HG02885 (cell line): Measurements from ENCODE around the gene LST1.
"Not testable (repeated sequence)": the region's sequence is repeated elsewhere in the genome, so short reads cannot be mapped to it uniquely, and the experiment has no call there.

Experiments
- ATAC-seq: cut with Tn5 transposase; IDR thresholded peaks from one replicate; pipeline ENCODE4 v1.9.1; 2021; ENCODE audit warnings: mild to moderate bottlenecking; ENCODE audit not compliant: unreplicated experiment, poor library complexity

Gene LST1

DNA sequence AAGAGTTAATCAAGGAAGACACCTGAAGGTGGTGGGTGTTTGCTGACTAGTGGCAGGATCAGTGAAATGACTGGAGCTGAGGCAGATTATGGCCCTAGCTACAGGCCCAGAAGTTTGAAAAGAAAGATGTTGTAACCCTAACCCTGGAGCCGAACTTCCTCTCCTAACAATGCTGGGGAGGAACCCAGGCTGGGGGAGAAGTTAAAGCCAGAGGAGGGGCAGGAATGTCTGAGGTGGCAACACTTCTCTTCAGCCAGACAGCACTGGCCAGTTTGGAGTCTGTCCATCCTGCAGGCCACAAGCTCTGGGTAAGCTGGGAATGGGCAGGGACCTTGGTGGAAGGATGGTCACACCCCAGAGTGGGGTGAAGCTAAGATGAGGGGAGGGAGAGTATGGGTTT is at the start of gene LST1:
TSS of gene LST1 (plus strand) at position 270 of the 400 bp plus-strand sequence. CDS start 1,023 bp downstream, outside the sequence.
- ATAC-seq, result no peak

DNA sequence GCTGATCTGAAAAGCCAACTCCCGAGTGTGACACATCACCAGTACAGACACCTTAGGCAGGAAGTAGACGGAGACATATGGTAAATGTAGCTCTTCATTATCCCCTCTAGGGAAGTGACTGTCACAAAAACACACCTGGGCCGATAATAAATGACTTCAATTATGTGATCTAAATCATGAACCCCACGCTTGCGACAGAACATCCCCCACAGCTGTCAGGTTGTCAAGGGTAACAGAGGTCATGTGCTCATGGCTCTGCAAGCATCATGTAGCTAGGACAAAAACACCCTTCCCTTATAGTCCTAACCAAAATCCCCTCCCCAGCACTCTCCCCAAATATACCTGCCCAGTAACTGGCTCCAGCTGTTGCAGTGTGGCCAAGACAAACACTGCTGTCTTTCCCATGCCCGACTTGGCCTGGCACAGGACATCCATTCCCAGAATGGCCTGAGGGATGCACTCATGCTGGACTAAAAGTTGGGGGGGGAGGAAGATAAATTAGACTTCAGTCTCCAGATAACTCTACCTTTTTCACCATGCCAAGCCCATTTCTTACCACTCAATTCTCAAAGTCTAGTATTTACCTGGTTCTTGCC is 47.2 kb upstream of the LST1 start:
- ATAC-seq, result no peak

DNA sequence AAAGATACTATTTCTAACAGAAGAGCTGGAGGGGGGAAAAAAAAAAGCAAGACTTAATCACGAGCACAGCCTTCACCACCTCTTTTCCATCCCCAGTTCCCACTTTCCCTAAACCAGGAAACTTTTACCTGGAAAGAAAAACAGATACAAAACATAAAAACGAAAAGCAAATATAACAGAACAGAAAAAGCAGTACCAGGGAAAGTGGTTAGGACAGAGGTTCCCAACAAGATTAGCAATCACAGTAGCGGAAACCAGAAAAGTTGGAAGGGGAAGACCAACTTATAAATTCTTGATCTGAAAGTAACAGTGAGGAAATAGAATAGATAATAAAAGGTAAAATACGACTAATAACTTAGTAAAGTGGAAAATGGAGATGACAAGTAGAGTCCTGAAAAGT is 45.4 kb upstream of the LST1 start:
- no peak for ATAC-seq

DNA sequence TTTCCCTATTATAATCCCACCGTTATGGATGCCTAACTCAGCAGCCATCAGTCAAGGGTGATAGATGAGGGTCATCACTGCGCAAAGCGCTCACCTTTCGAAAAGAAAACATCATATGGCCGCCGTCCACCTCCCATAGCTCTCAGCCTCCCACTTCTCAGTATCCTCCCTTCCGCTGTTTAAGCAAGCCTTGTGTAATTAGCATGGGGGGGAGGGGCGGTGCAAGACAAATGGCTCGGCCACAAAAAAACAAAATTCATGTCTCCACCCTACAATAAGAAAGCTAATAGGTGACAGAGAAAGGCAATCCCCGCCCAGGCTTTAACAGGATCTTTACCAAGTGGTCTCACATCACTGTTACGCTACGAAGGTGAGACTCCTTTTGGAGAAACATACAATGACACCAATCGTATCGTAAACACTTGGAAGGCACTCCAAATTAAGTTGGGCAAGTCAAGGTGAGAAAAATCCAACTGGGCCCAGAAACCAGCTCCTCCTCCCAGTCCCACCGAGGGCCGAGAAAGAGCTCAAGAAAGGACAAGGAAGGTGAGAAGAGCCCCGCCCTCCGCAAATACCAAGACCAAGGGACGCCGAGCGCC is 44.9 kb upstream of the LST1 start:
- ATAC-seq, result peak; percentile 26

DNA sequence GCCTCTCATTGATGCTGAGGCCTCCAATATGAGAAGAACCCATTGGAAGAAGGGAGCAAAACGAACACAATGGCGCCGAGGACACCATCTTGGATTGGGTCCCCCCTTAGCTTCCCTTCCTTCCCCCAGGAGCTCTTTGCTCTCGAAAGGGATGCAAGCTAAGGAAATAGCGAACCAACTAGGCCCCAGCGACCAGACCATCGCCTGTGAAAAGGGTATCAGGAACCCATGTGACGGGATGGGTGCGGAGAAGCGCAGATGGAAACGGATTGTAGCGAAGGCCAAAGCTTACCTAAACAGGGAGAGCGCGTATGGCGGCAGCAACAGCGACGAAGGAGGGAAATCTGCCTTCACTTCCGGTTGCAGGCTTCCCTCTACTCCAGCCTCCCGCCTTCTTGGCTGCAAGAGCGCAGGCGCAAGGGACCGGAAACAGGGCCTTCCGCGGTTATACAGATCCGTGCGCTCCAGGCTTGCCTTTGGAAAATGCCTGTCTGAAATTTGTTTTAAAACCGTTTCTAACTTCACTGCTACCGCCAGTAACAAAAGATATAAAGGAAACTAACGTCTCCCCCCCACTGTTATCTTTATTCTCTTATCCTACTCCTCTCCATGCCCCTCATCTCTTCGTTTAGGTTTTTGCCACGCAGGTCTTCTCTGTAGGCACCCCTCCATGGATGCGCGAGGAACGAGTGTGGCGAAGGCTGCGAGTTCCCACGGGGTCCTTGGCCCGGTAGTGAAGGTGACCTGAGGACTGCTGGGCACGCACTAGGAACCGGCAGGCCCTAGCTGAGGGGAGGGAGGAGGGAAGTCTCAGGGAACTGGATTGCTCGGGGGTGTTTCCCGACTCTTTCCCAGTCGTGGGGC is 44.2 kb upstream of the LST1 start, which contains the start of gene DDX39B:
TSS of gene DDX39B (minus strand) at position 346 of the 864 bp plus-strand sequence. CDS start 1,471 bp downstream, outside the sequence.
- peak; percentile 75 for ATAC-seq

DNA sequence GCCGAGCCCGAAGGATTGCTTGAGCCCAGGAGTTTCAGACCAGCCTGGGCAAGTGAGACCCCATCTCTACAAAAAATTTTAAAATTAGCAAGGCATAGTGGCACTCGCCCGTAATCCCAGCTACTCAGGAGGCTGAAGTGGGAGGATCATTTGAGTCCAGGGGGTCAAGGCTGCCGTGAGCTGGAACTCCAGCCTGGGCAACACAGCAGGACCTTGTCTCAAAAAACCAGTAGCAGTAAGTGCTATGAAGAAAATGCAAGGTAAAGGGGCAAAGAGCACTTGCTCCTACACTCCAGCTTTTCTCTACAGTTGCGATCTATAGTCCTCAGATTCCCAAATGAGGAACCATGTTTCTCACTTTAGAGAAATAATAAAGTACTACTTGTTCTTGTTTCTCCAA is 42.4 kb upstream of the LST1 start:
- no peak for ATAC-seq

DNA sequence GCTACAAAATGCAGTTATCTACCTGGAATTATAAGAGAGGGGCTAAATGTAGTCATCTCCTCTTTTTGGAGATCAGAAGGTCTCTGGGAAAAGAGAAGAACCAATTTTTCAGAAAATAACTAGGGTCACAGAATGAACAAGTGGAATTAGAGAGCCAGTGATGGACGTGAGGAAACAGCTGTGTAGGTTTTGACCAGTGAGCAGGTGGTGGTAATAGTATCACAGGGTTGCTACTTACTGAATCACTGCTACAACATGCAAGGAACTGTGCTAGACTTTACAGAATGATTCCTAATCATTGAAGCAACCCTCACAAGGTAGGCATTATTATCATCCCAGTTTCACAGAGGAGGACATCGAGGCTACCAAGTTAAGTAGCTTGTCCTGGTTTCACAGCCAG is 41.4 kb upstream of the LST1 start:
- no peak for ATAC-seq

DNA sequence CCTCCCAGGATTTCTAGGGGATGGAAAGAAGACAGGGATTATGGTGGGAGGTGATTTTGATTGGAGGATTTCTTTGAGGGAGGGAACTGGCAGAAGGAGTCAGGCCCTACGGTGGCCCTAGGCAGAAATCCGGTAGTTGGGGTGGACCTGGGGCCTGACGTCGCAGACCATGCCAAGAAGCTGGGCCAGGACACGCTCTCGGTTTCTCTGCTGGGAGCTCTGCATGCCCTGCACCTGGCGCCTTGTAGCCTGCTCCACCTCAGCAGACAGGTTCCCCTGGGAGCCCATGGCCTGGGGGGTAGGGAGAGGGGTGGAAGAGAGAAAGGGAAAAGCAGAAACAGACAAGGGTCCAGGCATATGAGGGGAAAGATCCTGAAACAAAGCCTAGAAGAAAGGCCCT is 40.8 kb upstream of the LST1 start:
- ATAC-seq, result no peak

DNA sequence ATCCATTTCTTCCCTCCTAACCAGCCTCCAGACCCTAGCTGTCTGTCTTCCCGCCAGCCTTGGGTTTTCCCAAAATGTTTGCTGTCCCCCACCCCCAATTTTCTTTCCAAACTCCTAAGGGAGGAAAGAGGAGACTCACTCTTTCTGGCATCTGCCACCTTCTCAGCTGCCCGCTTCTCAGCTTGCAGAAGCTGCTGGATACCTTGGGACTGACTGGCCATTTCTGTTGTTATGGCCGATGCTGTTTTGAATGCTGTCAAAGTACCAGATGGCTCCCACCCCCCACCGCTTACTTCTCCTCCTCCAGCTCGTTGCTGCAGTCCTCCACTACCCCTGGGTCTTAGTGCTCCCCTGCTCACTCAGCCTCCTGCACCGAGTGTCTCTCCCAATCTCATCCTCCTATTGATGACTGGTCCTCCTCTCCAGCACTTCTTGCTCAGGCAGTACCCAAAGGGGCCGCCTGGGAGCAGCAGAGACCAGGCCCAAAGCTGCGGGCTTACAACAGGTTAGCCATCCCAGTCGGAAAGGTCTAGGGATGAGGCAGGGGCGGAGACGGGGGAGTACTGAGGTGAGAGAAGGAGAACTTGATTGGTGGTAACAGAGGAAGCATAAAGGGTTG is 39.6 kb upstream of the LST1 start, which contains the start of gene ATP6V1G2:
TSS of gene ATP6V1G2 (minus strand) at position 270 of the 619 bp plus-strand sequence. CDS start at position 221, 49 bp downstream.
- ATAC-seq, result peak; percentile 54

DNA sequence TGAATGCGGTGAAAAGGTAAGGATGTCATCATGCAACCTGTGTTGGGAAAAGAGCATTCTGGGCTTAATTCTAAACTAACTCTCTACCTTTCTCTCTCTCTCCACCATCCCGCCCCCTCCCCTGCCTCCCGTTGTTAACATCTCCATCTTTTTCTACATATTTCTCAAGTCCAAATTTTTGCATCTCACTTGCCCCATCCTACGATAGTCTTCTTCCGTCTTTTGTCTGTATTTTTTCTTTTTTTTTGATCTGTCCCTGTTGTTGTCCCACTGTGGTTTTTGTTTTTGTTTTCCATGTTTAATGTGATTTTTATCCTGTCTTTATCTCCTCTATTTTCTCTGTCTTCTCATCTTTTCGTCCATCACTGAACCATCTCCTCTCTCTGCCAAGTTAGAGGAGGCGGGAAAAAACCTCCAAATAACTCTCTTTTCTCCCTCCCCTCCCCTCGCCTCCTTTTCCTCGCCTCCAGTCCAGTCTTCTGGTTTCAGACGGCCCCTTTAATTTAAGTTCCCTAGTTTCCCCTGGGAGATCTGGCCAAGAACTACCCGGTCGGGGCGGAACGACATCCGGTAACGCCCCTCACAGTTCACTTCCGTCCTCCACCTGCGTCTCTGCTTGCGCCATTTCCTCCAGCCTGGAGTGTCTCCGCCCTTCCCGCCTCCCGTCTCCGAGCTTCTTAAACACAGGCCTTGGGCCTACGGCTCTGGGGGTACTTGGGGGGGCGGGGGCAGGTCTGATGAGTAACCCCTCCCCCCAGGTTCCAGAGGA is 38.9 kb upstream of the LST1 start, which contains the start of gene NFKBIL1:
TSS of gene NFKBIL1 (plus strand) at position 651 of the 769 bp plus-strand sequence. CDS start at position 738, 87 bp downstream.
- peak; percentile 80 for ATAC-seq

DNA sequence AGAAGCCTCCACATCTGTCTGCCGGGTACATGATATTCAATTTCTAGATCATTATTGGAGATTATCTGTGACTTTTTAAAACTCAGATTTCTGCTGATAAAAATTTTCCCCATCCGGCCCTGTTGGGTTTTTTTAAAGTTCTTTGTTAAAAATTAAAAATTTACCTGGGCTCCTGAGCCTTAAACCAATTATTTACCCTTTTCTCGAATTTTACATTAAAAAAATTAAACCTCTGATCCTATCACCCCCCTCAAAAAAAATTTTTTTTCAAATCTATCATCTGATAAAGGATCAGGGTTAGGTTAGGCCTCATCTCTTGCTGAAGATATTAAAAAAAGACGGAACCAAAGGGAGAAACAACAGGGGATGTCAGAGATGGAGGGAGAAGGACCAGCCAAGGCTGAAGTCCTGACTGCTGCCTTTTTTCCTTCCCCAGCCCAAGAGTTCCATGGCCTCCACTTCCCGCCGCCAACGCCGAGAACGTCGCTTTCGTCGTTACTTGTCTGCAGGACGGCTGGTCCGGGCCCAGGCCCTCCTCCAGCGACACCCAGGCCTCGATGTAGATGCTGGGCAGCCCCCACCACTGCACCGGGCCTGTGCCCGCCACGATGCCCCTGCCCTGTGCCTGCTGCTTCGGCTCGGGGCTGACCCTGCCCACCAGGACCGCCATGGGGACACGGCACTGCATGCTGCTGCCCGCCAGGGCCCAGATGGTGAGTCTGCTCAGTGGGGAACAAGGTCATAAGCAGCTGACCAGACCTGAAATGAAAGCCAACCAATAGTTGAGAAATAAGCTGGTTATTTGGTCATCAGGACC is 38.1 kb upstream of the LST1 start:
- no peak for ATAC-seq

DNA sequence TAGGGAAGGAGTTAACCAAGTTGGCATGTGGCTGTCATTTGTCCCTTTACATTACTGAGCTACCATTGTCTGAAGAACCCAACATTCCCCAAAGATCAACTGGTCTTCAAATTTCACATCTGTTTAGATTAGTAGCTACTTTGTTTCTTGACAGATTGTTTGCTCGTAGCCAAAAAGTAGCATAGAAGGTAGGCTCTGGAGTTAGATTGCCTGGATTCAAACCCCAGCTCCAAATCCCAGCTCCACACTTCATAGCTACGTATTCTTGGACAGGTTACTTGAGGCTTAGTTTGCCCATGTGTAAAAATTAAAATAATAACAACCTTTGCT is 37.6 kb upstream of the LST1 start:
- no peak for ATAC-seq

DNA sequence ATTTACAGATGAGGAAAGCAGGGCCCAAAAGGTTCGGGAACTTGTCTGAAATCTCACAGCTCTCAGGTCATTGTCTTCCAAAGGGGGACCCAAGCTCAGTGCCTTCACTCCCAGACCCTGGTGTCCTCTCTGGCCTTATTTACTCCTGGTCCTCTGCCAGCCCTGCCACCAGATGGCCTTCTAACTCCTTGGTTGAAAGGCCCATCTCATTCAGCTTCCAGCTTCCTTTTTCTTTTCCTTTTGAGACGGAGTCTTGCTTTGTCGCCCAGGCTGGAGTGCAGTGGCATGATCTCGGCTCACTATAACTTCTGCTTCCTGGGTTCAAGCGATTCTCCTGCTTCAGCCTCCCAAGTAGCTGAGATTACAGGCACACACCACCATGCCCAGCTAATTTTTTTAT is 34.7 kb upstream of the LST1 start:
- ATAC-seq, result not testable (repeated sequence)

DNA sequence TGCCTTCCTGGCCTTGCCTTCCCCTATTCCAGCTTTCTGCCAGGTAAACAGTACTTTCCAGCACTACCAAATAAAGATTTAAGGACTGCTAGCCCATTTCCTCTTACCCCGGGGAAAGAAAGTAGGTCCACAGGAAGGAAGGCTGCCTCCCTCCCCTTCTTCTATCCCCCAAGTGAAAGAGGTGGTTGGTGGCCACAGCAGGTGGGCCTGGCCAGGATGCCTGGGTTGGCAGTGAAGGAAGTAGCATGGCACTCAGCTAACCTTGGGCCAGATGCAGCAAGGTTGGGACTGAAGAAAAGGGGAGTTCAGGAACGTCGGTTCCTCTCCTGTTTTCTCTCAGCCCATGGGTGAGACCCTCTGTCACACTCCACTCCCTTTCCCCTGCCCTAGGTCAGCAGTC is 29.8 kb upstream of the LST1 start:
- ATAC-seq, result no peak

DNA sequence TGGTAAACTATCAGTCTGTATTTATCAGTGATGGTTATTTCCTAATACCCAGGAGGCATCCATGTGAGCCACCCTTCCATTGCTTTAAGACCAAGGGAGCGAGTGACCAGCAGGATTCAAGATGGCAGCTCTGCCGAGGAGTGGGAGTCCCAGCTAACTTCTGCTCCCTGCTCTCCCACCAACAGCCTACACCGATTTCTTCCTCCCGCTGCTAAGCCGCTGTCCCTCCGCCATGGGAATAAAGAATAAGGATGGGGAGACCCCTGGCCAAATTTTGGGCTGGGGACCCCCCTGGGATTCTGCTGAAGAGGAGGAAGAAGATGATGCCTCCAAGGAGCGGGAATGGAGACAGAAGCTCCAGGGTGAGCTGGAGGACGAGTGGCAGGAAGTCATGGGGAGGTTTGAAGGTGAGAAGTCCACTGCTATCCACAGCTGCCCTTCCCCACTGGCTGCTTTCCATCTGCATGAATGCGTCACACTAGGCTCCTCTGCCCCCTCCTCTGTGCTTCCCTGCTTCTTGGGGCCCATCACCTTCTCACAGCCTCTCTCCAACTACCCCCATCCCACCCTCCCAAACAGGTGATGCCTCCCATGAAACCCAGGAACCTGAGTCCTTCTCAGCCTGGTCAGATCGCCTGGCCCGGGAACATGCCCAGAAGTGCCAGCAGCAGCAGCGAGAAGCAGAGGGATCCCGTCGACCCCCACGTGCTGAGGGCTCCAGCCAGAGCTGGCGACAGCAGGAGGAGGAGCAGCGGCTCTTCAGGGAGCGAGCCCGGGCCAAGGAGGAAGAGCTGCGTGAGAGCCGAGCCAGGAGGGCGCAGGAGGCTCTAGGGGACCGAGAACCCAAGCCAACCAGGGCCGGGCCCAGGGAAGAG is 28.4 kb upstream of the LST1 start:
- ATAC-seq, result no peak

DNA sequence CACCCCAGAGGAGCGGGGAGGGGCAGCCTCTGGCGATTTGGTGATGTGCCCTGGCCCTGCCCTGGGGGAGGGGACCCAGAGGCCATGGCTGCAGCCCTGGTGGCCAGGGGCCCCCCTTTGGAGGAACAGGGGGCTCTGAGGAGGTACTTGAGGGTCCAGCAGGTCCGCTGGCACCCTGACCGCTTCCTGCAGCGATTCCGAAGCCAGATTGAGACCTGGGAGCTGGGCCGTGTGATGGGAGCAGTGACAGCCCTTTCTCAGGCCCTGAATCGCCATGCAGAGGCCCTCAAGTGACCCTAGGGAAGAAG is 27.8 kb upstream of the LST1 start:
- no peak for ATAC-seq

DNA sequence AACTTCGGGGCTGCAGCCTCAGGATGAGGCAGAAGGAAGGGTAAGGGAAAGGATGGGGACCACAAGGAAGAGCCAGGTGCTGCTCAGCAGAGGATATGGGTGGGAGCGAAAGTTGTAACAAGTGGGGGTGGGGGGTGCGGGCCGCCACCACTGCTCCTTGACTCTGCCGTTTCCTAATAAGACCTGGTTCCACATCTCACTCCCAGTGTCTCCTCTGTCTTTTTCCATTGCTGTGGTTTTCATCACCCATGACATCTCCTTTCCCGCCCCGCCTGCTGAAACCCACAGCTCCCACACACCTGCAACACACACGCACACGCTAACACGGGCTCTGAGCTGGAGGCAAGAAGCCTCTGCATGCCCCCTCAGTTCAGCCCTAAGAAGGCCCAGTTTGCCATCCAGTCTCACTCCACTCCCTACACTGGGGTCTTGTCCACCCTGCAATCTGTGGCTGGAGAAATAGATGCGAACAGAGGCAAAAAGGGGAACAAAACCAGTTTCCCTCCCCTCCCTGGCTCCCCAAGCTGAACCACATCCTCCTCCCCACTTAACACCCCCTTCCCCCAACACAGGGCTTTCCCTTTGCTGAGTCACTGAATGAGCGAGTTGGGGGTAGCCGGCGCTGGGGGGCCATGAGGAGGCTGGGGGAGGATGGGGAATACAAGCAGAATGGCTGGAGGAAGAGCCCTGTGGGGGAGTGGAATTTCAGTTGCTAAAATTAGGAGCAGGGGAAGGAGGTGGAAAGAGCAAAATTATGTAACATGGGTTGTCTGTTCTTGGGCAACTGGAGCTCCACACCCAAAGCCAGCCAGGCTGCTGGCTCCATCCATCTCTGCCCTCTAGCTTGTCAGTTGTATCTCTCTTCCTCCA is 27.2 kb upstream of the LST1 start:
- ATAC-seq, result no peak

DNA sequence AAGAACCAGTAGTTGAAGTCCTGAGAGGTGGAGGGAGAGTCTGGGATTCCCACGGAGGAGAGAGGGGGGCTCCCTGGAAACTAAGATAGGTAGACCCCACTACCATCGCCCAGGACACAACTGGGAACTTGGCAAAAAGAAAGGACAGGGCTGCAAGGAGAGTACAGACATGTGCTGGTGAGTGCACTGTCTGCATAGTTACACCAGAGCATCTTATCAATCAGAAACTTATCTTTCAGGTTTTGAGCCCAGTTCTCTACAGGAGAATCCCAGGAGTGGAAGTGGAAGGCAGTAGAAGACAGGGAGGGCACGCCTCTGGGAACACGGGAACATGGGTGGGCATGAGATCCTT is 26.5 kb upstream of the LST1 start:
- no peak for ATAC-seq
